ENCODE measurements around the gene ABHD6.
"Not testable (repeated sequence)": the region's sequence is repeated elsewhere in the genome, so short reads cannot be mapped to it uniquely, and the experiment has no call there.

Gene ABHD6

DNA sequence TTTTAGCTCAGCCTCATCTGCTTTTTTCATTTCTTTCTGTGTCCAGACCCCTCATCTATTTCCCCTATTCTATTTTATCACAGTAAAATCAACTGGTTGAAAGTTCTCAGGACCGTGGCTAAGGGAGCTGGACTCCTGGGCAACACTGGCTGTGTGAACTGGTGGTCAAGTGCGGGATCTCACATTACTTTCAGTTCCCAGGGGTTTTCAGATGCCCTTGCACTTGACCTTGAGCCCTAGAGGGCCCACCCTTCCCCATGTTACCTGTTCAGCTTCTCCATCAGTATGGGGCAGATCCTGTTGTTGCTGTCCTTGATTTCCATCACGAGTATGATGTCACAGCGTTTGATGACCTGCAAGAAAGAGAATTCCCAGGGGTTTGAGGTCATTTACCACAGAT lies 29.6 kb upstream of the ABHD6 start:
- DNase-seq (ENCODE audit: low read depth in 2 of 2, low spot score in 1 of 2), result no peak

DNA sequence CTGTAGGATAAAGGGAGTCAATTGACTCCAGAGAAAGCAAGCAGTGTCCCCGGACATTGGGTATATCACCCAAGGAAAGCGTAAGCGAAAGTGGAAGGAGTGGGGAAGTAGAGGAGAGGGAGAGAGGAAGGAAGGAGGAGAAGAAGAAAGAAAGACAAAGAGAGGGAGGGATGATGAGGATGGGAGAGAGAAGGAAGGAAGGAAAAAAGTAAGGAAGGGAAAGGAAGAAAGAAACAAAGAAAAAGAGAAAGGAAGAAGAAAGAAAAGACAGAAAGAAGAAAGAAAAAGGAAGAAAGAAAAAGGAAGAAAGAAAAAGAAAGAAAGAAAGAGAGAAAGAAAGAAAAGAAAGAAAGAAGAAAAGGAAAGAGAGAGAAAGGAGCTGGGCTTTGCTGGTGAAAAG lies 27.7 kb upstream of the ABHD6 start:
- no peak for DNase-seq (ENCODE audit: low read depth in 2 of 2, low spot score in 1 of 2)

DNA sequence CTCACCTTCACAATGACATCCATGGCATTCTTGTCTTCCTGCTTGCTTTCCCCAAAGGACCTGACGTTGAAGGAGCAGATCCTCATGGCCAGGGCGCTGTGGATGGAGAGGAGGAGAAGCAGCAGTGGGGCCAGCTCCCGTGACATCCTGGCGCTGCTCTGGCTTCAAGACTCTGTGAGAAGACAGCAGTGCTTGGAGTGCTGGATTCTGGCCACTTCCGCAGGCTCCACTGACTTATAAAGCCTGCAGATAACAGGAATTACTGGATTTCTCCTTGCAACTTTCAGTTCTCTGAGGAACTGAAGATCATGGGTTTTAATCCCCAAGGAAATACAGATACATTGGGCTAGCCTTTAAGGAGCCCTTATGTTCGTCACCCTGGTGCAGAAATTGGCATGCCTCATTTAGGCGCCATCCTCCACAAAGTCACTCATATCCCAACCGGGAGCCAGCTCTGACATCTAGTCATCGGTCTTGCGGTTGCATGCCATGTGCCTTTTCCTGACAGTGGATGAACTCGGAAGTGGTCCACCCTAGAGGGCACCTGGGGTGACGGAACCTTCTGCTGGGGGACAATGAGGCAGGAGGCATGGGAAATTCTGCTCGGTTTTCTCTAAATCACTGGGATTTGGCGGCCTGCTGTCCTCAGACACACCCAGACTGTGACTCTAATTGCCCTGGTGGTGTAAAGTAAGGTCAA lies 26.7 kb upstream of the ABHD6 start, which contains the start of gene DNASE1L3:
Gene DNASE1L3 (minus strand): TSS at position 212 of the 700 bp plus-strand sequence. CDS start 66 bp downstream, at position 146.
- no peak for DNase-seq (ENCODE audit: low read depth in 2 of 2, low spot score in 1 of 2)

DNA sequence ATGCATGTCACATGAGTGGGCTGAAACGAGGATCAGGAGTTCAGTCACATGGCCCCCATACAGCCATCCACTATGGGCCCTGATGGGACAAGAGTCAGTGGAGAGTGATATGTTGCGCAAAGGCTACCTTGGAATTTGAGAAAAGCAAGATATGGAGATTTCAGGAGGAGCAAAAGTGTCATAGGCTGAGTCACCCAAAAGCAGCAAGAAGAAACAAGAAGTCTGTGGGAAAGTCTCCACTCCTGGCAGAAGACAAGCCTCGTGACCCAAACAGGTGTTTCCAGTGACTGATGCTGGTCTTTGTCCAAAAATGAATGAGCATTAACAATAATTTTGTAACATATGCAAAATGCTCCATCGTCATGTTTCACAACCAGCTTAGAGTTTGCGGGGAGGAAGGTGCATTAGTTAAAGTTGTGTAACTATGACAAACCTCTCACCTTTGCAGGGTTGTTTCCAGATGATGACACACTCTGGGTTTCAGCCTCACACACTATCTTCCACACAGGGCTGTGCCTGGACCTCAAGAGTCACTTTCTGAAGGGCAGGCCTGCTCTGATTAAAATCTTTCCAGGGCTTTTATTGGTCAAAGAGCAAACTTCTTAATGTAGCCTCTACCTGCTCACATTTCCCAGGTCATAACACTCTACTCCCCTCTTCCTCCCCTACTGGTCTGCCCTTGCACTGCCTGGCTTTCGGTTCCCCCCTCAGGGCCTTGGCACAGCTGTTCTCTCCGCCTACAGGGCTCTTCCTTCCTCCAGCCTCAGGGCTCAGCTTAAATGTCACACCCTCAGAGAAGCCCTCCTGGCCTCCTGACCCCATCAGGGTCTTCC lies 22.9 kb upstream of the ABHD6 start:
- DNase-seq (ENCODE audit: low read depth in 2 of 2, low spot score in 1 of 2), result no peak

DNA sequence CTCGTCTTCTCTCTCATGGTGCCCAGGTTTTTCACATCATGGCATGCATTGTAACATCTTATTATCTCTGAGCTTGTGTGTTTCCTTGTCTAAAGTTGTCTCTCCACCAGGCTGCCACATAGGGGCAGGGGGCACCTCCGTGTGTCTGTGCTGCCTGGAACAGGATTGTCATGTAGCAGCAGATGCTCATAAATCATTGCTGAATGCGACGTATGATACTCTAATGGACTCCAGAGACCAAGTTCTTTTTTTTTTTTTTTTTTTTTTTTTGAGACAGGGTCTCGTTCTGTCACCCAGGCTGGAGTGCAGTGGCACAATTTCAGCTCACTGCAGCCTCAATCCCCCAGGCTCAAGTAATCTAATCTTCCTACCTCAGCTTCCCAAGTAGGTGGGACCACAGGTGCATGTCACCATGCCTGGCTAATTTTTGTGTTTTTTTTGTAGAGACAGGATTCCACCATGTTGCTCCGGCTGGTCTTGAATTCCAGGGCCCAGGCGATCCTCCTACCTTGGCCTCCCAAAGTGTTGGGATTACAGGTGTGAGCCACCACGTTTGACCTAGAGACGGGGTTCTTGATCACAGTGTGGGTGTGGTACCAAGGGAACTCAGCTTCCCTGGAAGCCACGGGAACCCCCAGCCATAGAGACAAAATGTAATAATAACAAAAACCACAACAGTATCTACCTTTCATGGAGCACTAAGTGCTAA lies 22.1 kb upstream of the ABHD6 start:
- DNase-seq (ENCODE audit: low read depth in 2 of 2, low spot score in 1 of 2), result no peak

DNA sequence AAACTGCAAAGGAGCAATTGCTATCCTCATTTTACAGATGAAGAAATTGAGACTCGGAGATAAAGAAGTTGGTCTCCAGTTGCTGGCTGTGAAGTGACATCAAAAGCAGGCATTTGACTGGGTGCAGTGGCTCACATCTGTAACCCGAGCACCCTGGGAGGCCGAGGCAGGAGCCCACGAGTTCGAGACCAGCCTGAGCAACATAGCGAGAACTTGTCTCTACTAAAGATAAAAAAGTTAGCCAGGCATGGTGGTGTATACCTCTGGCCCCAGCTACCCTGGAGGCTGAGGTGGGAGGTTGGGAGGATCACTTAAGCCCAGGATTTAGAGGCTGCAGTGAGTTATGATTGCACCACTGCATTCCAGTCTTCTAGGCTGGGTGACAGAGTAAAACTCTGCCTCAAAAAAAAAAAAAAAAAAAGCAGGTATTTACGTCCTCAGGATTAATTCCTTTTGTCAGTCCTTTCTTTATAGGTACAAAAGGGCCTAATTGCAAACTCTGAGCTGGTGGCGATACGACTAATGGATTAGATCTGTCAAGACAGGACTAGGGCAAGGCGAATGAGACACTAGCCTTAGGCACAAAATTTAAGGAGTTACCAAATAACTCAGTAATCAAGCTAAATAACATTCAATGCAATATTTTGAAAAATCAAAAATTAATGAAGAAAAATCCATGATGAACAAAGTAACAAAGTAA lies 20.9 kb upstream of the ABHD6 start:
- no peak for DNase-seq (ENCODE audit: low read depth in 2 of 2, low spot score in 1 of 2)

DNA sequence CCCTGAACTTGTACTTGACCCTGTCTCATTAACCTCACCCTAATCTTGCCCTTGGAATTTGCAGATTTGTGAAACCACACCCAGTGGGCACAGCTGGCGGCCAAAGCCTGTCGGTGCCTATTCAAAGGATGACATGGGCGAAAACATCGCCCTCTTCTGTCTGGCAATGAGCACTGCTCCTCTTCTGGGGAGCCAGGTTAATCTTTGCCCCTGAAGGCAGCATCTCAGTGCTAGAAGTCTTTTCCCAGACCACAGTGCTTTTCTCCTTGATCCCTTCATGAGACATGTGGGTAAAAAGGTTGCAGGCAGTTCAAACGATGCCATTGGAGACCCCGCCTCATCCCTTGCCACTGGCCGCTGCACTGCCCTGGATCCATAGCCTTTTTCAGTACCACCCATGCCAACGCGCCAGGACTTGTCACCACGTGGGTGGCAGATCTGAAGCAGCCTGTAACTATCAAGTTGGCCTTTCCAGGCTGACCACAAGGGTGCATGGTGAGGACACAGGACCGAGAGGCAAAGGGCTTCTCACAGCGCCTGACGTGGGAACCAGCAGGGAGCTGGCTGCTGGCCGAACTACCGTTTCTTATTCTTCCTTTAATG lies 20.3 kb upstream of the ABHD6 start:
- peak in 1 of 2 donors; percentile 25 for DNase-seq (ENCODE audit: low read depth in 2 of 2, low spot score in 1 of 2)

DNA sequence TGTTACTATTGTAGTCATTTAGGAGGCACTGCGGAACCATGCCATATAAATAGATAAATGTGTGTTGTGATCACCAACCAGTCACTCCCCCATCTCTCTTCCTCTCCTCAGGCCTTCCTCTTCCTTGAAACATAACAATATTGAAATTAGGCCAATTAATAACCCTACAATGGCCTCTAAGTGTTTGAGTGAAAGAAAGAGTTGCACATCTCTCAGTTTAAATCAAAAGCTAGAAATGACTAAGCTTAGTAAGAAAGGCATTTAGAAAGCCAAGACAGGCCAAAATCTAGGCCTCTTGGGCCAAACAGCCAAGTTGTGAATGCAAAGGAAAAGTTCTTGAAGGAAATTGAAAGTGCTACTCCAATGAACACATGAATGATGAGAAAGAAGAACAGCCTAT lies 18.7 kb upstream of the ABHD6 start:
- DNase-seq (ENCODE audit: low read depth in 2 of 2, low spot score in 1 of 2), result no peak

DNA sequence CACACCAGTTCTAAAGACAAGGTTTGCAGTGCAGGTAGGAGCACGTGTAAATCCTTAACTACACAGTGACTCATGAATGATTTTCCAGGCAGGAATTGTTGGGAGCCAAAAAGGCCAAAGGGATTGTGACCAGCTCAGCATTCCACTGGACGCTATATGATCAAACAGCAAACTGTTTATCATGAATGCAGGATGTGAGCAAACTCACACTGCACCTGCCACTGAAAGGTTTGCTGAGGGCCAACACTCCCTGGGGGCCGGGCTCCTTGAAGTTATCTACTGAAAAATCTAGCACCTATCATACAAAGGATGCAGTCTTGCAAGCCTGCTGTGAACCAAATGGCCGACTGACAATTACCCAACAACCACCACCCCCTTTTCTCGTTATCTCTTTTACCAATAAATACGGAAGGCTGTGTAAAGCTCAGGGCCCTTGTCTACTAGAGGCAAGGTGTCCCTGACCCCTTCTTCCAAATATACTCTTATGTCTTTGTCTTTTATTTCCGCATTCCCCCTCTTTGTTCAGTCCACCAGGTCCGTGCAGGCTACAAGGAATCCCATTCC lies 15.3 kb upstream of the ABHD6 start:
- no peak for DNase-seq (ENCODE audit: low read depth in 2 of 2, low spot score in 1 of 2)

DNA sequence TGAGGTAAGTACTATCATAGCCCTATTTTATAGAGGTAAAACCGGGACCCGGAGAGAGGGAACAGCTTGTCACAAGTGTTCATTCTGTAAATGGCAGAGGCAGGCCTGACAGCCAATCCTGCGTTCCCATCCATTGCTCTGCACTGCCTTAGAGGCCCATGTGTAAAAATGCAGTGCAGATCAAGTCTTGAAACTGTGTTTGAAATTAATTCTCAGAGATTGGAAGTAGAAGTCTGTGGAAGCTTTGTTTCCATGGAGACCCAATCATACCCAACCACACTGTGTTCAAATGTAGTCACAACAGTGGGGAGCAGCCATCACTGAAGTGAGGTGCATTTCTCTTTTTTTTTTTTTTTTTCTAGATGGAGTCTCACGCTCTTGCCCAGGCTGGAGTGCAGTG lies 13.7 kb upstream of the ABHD6 start:
- no peak for DNase-seq (ENCODE audit: low read depth in 2 of 2, low spot score in 1 of 2)

DNA sequence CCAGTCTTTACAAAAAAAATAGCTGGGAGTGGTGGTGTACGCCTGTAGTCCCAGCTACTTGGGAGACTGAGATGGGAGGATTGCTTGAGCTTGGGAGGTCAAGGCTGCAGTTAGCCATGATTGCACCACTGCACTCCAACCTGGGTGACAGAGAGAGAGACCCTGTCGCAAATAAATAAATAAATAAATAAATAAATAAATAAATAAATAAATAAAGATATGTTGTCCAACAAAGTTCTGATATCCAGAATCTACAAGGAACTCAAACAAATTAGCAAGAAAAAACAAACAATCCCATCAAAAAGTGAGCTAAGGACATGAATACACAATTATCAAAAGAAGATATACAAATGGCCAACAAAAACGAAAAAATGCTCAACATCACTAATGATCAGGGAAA lies 9.7 kb upstream of the ABHD6 start:
- DNase-seq (ENCODE audit: low read depth in 2 of 2, low spot score in 1 of 2), result not testable (repeated sequence)

DNA sequence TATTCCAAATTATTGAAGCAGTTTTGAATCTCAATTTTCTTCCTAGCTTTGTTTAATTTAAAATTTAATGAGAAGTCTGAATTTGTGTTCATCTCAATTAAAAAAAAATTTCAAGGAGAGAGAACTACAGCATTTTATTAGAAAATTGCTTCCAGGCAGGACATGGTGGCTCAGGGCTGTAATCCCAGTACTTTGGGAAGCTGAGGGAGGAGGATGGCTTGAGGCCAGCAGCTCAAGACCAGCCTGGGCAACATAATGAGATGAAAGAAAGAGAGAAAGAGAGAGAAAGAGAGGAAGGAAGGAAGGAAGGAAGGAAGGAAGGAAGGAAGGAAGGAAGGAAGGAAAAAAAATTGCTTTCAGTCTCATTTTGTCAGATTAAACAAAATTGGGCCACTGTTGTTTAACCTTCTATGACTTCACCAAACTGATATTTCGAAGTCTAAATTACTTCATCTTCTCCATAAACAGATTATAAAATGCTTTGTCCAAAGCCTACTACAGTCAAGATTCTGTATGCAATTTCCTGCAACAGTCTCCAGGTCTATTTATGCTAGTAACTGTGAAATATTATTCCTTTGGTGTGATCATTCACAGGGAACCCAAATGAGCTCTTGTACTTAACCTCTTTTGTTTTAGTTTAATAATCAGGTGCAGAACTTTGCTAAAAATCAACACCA lies 6.6 kb upstream of the ABHD6 start:
- DNase-seq (ENCODE audit: low read depth in 2 of 2, low spot score in 1 of 2), result no peak

DNA sequence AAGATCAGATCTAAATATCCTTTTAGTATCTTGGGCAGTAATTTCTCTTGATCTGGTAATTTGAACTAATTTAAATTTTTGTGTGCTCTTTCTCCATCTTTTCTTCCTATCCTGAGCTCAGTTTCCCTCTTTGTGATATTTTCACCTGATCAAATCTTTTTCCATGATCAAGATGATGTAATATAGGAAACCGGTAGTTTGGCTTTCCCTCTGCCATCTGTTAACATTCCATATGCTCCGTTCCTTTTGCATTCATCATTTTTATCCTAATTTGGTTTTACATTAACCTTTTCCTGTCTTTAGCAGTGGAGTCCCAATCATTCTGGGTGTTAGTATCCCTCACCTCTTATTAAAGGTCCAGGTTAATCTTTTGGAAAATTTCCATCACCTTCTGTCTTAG lies 5.9 kb upstream of the ABHD6 start:
- no peak for DNase-seq (ENCODE audit: low read depth in 2 of 2, low spot score in 1 of 2)

DNA sequence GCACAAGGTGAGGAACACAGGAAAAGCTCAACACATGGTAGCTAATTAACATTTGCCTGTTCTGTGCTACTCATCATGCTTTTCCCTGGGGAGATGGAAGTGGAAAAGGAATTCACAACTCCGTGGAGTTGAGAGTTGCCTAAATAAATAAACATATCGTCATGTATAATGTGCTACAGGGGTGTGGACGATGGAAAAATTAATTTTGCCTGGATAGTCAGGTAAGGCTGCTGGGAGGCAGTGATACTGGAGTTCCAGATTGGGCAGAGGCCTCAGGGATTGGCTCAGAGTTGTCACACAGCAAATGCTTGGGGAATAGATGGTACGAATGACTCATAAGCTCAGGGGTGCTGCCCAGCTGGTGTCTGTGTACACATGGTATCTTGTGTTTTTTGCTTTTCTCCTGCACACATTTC lies 3.1 kb upstream of the ABHD6 start:
- no peak for DNase-seq (ENCODE audit: low read depth in 2 of 2, low spot score in 1 of 2)

DNA sequence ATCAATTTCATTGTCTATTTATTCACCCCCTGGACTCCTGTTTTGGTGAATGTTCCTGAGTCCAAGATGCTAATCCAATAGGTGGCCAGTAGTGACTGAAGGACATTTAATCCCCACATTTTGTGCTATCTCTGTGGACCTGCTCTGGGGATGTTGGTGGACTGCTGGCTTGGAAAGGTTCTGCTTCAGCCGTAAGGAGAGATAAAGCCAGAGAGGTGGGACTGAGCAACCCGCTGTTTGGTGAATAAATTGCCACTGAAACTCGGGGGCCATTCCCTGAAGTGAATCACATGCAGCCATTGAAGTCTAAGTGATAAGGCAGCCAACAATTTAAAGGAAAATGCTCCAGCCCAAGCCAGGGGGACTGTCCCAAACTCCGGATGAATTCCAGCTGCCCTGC lies 1.6 kb upstream of the ABHD6 start:
- DNase-seq (ENCODE audit: low read depth in 2 of 2, low spot score in 1 of 2), result no peak

DNA sequence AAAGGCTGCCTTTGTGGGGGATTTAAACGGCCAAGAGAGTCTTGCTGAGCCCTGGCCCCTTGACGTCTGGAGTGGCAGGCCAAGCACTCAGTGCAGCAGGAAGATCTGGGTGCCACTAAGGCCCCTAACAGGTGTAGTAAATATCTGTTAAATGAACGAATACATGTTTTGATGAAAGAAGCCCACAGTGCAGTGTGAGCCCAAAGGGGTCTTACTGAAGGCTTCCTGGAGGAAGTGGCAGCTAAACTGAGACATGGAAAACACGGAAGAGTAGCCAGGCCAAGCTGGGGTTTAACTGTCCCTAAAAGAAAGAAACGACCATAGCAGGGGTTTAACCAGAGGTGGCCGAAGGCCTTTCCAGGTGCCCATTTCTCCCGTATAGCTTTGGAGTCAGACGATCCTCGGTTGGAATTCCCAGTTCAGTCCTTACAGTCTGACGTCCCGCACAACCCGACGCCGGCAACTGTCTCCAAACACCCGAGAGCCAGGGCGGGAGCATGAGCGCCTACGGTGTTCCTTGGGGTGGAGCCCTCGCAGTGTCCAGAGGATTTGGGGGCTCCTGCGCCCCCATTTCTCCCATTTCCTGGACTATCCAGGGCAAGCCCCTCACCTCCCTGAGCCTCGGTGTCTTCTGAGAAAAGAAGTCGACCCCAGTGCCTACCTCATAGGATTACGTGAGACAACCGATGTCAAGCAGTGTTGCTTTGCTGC lies 910 bp upstream of the ABHD6 start:
- no peak for DNase-seq (ENCODE audit: low read depth in 2 of 2, low spot score in 1 of 2)

DNA sequence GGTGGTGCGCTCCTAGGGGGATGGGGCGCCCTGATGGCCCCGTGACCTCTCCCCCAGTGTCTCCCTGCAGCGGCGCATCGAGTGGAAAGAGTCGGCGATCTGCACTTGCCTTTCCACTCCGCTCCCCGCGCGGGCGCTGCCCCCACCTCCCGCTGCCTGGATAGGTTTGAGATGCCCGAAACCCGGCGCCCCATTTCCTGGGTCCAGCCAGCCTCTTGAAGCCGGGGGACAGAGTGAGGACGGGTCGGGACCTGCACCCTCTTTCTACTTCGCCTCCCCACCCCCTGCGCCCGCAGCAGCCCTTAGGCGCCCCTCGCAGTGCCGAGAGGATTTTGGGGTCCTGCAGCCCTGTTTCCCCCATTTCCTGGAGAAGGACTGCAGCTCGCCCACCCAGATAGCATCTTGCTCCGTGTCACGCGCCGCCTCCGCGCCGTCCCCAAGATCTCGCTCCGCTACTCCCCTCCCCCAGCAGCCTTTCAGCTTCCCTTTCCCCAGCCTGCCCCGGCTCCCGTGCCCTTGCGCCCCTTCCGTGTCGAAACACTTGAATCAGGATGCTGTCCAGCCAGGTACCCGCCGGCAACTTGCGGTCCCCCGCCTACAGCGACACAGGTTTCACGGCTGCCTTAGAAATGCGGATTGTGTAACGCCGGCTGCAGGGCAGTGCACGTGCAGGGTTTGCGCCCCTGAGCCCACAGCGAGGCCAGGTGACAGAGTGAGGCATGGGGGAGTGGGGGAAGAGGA lies 519 bp downstream of the ABHD6 start:
- DNase-seq (ENCODE audit: low read depth in 2 of 2, low spot score in 1 of 2), result peak in 1 of 2 donors; percentile 22

DNA sequence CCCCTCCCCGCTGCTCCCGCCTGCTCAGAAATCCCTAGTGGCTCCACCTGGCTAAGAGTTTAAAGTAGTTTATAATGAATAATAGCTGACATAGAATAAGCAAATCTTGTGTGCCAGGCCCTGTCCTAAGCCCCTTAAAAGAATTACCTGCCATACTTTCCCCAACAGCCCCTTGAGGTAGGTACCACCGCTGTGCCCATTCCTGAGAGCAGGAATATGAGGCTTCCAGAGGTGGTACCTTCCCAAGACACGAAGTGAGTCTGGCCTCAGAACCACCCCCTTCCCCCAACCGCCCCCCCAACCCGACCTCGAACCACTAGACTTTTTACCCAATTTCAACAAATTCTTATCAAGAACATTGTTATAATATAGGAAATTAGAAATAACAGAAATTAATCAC lies 1.2 kb downstream of the ABHD6 start:
- DNase-seq (ENCODE audit: low read depth in 2 of 2, low spot score in 1 of 2), result no peak

All from stimulated activated CD8-positive, alpha-beta memory T cell treated with anti-CD3 and anti-CD28 coated beads, Interleukin-4, amount 100 ng/mL, for 4 hours (primary cell).